ENCODE results near the gene MMP2.
A peak's percentile ranks its signal among the peaks of the same experiment; 100 is the strongest.

The MMP2 gene

DNA sequence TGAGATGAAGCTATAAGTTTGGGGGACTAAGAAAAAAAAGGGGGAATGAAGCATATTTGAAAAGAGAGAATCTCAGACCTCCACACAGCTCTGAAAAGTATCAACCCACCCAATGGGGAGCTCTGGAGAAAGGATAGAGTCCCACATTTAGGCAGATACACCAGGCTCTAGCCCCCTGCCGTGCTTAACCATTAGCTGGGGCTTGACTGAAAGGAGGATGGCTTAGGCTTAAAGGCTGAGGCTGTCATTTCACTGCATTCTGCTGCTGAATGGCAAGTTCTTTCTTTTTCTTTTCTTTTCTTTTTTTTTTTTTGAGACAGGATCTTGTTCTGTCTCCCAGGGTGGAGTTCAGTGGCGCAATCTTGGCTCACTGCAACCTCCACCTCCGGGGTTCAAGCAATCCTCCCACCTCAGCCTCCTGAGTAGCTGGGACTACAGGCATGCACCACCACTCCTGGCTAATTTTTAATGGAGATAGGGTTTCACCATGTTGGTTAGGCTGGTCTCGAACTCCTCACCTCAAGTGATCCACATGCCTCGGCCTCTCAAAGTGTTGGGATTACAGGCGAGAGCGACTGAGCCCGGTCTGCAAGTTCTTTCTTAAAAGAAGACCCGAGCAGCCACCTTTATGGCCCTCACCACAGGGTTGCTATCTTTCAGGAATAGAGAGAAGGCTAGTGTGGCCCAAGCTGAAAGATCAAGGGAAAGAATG lies 9.0 kb upstream of the MMP2 start:
- no peak for DNase-seq

DNA sequence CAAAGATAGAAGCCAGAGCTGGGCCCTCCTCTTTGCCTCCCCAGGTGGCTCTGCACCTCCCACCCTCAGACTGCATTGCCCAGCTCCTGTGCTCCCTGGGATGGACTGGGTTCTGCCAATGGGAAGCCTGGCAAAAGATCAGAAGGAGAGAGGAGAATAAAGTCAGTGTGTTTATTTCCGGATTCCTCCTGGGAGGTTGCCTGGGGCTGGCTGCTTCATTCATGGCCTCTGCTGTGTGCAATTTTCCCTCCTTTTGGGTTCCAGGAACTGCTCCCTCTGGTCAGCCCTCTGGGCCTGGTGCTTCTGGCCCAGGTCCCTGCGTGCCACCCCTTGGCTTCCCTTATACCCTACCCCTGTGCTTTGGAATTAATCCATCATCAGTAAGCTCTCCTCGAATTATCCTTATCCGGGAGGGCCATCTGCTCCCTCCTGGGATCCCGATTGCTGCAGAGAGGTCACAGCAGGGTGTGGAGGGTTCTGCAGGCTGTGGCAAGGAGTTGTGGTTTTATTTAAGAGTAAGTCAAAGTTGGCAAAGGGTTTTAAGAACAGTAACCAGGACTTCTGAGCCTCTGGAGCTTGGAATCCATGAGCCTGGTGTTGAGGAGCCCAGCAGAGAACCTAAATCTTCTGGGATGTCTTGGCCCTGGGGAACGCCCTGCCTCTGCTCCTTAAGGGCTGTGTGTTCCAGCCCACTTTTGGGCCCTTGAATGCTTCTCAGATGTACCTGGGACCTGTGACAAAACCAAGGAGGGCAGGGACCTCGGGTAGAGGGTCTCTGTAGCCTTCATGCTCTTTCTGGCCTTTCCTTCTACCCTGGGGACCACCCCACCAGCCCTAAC lies 8.2 kb upstream of the MMP2 start:
- no peak for DNase-seq

- DNase-seq: peak; percentile 88
Measured at GRCh38 chr16:55471448-55472097, 7.4 kb upstream of the MMP2 start.

DNA sequence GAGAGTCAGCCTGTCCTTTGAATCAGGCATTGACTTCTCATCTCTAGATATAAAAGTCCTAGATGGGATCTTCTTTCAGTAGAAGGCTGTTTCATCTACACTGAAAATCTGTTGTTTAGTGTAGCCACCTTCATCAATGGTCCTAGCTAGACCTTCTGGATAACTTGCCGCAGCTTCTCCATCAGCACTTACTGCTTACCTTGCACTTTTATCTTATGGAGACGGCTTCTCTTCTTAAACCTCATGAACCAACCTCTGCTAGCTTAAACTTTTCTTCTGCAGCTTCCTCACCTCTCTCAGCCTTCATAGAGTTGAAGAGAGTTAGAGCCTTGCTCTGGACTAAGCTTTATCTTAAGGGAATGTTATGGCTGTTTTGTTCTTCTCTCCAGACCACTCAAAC lies 5.4 kb upstream of the MMP2 start:
- no peak for DNase-seq

DNA sequence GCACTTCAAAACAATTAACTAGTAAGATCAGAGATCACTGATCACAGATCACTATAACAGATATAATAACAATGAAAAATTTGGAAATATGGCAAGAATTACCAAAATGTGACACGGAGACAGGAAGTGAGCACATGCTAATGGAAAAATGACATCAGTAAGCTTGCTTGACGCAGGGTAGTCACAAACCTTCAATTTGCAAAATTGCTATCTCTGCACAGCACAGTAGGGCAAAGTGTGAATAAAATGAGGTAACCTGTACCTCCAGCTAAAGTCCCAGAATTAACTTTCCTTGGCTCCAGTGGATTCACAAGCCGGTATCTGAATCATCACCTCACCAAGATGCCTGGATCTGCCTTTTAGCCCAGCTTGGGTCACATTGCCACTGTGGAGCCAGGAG lies 4.2 kb upstream of the MMP2 start:
- DNase-seq: no peak

DNA sequence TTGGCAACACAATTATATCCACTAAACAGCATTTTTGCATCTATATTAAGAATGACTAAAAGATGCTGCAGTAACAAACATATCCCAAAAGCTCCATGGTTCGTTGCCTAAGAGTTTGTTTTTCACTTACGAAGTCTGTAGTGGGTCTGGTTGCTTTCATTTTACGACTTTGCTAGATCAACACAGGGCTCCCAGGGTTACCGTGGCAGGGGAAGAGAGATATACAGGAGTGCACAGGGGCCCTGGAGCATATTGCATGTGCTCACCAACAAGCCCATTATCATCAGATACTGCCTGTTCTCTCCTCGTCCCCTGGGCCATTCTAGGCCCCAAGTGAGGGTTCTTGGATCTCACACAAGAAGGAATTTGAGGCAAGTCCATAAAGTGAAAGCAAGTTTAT lies 3.1 kb upstream of the MMP2 start:
- no peak for DNase-seq

- no peak for DNase-seq
Measured at GRCh38 chr16:55476625-55477533, 2.1 kb upstream of the MMP2 start.

DNA sequence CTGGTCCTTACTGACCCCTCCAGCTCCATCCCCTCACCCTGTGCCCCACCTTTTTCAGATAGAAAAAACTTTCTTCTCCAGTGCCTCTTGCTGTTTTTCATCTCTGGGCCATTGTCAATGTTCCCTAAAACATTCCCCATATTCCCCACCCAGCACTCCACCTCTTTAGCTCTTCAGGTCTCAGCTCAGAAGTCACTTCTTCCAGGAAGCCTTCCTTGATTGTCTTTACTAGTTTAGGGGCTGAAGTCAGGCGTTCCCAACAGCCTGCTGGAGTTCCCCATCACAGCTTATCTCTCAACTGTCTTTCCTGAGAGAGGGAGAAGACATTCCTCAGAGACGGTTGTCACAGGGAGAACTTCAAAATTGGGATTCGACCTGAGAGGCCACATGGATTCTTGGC lies 1.3 kb upstream of the MMP2 start:
- DNase-seq: no peak

DNA sequence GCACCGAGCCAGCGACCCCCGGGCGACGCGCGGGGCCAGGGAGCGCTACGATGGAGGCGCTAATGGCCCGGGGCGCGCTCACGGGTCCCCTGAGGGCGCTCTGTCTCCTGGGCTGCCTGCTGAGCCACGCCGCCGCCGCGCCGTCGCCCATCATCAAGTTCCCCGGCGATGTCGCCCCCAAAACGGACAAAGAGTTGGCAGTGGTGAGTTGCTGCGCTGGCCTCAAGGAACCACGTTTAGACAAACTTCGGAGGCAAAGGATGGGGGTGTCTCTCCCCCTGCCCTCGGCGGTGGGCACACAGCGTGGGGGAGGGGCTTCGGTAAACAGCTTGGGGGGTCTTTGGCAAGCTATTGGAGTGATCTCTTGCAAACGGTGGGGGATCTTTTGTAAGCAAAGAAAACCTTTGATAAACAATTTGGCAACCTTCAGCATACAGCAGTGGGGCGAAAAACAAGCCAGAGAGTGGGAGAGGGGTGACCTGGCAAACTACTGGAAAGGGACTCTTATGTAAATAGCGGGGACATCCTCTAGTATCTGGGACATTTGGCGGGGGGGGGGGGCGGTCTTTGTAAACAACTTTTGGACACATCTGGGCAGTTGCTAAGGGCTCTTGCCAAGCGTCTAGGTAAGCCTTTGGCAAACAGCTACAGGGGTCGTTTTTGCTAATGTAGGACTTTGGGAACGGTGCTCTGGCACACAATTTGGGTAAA lies 587 bp downstream of the MMP2 start:
- no peak for DNase-seq

DNA sequence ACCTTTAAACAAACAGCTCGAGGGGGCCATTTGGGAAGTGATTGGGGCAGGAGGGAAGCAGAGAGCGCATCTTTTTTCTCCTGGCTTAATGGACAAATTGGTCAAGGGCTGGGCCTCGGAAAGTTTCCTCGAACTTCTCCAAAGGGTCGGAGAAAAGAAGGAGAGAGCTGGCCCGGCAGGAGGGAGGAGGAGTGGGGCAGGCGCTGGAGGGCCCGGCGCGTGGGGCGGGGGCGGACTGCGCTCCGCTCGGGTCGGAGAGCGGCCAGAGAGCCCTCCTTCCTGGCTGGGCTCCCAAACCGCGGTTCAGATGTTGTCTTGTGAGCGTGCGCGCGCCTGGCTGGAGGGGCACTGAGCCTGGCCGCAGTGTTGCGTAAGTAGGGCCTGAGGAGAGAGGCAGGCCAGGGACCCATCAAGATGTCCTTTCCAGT lies 1.2 kb downstream of the MMP2 start:
- peak; percentile 94 for DNase-seq

- no peak for DNase-seq
Measured at GRCh38 chr16:55481023-55481422, 2.0 kb downstream of the MMP2 start.

DNA sequence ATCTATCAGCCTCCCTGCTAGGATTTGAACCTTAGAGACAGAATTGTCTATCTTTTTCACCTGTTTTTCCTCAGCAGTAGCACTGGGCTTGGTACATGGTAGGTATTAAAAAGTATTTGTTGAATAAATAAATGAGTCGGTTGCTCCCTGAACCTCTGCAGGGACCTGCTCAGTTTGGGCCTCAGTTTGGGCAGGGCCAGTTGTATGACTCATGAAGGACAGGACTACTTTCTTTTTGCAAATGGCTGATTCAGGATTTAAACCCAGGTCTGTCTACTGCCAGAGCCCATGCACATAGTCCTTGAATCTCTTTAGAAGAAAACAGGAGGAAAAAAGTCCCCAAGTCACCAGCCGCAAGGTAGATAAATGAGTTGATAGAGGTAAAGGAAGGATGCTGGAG lies 3.1 kb downstream of the MMP2 start:
- no peak for DNase-seq

GRCh38 chr16:55487048-55487803 lies 8.2 kb downstream of the MMP2 start:
- DNase-seq: peak; percentile 98

DNA sequence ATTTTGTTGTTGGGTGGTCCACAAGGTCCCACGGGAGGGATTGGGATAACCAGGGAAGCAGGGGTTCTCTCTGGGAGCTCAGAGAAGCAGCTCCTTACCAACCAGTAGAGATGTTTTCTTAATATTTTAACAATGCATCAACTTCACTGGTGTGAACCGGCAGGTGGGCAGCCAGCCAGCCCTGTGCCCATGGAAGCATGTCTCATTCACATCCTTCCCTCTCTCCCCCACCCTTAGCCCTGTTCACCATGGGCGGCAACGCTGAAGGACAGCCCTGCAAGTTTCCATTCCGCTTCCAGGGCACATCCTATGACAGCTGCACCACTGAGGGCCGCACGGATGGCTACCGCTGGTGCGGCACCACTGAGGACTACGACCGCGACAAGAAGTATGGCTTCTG lies 9.3 kb downstream of the MMP2 start:
- DNase-seq: no peak

- DNase-seq: no peak
Measured at GRCh38 chr16:55489119-55489955, 10.3 kb downstream of the MMP2 start.

- no peak for DNase-seq
Measured at GRCh38 chr16:55489956-55490265, 10.9 kb downstream of the MMP2 start.

- DNase-seq: no peak
Measured at GRCh38 chr16:55490301-55490700, 11.3 kb downstream of the MMP2 start.

- no peak for DNase-seq
Measured at GRCh38 chr16:55491691-55492090, 12.7 kb downstream of the MMP2 start.

DNA sequence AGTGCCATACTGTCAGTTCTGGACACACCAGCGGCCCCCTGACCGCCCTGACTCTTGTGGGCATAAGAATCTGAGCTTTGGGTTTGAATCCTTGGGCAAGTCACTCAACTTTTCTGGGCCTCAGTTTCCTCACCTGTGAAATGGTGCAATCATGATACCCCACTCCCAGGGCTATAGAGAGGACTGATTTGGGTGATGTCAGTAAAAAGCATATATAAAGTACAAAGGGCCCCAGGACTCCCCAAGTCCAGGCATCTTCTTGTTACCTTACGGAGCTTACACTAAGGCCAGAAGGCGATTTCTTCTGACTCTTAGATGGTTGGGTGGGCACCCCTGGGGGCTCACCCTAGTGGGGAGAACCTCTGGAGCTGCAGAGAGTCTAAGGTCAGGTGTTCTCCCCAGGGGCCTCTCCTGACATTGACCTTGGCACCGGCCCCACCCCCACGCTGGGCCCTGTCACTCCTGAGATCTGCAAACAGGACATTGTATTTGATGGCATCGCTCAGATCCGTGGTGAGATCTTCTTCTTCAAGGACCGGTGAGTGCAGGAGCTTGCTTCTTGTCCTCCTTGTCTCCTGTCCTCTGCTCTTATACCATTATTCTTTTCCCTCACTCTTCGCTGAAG lies 13.9 kb downstream of the MMP2 start:
- no peak for DNase-seq

- peak; percentile 99 for DNase-seq
Measured at GRCh38 chr16:55494994-55495421, 16.0 kb downstream of the MMP2 start.
